ENCODE results near the gene KIAA1671. TPM values are rescaled to one million over a fixed set of nuclear protein-coding genes. Genes with fewer than 3 reads are reported as not detected.
A peak's percentile ranks its signal among the peaks of the same experiment; 100 is the strongest.

The KIAA1671 gene
- total RNA-seq, 4 donors from 2014 or later, result 16.2 to 35.0 (median 21.7) TPM

DNA sequence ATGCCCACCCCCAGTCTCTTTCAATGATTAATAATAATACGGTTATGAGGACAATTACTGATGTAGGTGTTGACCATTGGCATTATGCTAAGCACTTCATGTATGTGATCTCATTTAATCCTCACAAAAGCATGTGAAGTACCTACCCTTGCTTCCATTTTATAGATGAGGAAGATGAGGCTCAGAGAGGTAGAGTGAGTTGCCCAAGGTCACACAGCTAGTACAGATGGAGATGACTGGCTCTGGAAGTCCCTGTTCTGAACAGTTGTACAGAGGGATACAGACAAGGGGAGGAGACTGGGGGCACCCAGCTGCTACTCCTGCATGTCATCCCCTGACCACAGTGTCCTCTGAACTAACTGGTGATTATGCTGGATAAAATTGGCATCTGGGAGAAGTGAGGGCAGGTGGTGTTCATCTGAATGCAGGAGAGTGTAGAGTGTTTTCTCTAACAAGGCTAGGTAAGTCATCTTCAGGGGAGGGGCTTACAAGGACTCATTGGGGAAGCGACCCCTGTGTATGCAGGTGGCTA is 43.2 kb downstream of the KIAA1671 start:
- H3K36me3 ChIP-seq, result no peaks in the 10 kb centered on the region
- peaks cover 6 to 26% of the 10 kb centered on the region in 2 donors for H3K4me1 ChIP-seq
- in situ Hi-C loops (cut with MboI; ENCODE audit: low sequenced_read_pairs in 4 of 4) (no loop called here), intact Hi-C loops (cut with DNase I; ENCODE audit: low total_unique reads) (no loop called here)
- ATAC-seq, result no peak
- H3K27ac ChIP-seq, result no peak overlapping the region
- no peaks in the 10 kb centered on the region for H3K27me3 ChIP-seq
- H3K9me3 ChIP-seq, result no peaks in the 10 kb centered on the region
- TF ChIP-seq, protein P1, sequence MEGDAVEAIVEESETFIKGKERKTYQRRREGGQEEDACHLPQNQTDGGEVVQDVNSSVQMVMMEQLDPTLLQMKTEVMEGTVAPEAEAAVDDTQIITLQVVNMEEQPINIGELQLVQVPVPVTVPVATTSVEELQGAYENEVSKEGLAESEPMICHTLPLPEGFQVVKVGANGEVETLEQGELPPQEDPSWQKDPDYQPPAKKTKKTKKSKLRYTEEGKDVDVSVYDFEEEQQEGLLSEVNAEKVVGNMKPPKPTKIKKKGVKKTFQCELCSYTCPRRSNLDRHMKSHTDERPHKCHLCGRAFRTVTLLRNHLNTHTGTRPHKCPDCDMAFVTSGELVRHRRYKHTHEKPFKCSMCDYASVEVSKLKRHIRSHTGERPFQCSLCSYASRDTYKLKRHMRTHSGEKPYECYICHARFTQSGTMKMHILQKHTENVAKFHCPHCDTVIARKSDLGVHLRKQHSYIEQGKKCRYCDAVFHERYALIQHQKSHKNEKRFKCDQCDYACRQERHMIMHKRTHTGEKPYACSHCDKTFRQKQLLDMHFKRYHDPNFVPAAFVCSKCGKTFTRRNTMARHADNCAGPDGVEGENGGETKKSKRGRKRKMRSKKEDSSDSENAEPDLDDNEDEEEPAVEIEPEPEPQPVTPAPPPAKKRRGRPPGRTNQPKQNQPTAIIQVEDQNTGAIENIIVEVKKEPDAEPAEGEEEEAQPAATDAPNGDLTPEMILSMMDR (IDR thresholded peaks at IDR 0.05 in 4 of 5, conservative IDR thresholded peaks at IDR 0.05 in 1 of 5), result no peak
- no peak for TF ChIP-seq POLR2A (IDR thresholded peaks at IDR 0.05)
- no peak for DNase-seq
- no peak overlapping the region for H3K4me3 ChIP-seq

DNA sequence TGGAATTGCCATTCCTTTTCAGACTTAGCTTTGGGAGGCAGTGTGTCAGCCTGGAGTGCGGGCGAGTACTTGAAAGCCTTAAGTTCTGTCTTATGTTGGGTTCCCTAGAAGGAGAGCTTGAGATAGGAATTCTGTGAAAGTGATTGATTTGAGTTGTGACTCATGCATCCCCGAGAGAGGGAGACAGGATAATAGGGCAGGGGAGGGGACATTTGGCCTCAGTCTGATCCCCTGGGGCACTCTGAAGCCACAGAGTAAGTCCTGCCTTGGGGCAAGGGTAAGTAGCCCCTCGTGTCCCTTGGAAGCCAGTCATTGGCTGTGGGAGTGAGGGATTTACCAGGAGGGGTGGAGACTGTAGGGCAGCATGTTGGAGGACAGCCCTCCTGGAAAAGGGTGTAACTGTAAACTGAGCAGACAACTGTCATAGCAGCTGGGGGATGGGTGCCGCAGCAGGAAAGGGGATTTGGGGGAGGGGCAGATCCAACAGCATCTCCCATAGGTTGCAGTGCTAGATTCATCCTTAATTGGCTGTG is 44.0 kb downstream of the KIAA1671 start:
- no peaks in the 10 kb centered on the region for H3K36me3 ChIP-seq
- no peaks in the 10 kb centered on the region for H3K27me3 ChIP-seq
- H3K4me3 ChIP-seq, result no peak overlapping the region
- DNase-seq, result peak in 1 of 2 donors; percentile 21
- H3K27ac ChIP-seq, result peak overlapping the region in 1 of 4 donors; percentile 51
- peak; percentile 60 to 66 for ATAC-seq
- no peak for TF ChIP-seq POLR2A (IDR thresholded peaks at IDR 0.05)
- TF ChIP-seq, protein P1 (IDR thresholded peaks at IDR 0.05 in 4 of 5, conservative IDR thresholded peaks at IDR 0.05 in 1 of 5), result no peak
- peaks cover 6 to 25% of the 10 kb centered on the region in 2 donors for H3K4me1 ChIP-seq
- no peaks in the 10 kb centered on the region for H3K9me3 ChIP-seq
- intact Hi-C loops (cut with DNase I; ENCODE audit: low total_unique reads), result no loop called here
- in situ Hi-C loops (cut with MboI; ENCODE audit: low sequenced_read_pairs in 4 of 4), result no loop called here

DNA sequence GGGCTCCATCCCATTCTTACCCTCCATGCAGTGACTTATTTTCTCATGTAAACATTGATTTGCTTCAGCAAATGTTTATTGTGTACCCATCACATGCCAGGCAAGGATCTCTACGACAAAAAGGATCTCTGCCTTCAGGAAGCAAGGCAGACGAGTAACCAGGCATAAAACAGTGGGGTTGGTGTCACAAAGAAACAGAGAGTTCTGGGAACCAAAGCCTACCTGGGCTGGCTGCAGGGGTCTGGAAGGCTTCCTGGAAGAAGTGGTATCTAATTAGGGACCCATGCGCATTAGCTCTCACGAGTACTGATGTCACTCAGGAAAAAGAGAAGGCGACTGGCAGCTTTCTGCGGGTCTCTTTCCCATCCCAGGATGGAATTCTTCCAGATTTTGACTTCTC is 44.5 kb downstream of the KIAA1671 start:
- TF ChIP-seq, protein P1 (IDR thresholded peaks at IDR 0.05 in 4 of 5, conservative IDR thresholded peaks at IDR 0.05 in 1 of 5), result no peak
- TF ChIP-seq POLR2A (IDR thresholded peaks at IDR 0.05), result no peak
- ATAC-seq (no peak), DNase-seq (no peak)
- Histone ChIP-seq H3K27ac (no peak overlapping the region), H3K9me3 (no peaks in the 10 kb centered on the region), H3K4me1 (peaks cover 6 to 25% of the 10 kb centered on the region in 2 donors), H3K36me3 (no peaks in the 10 kb centered on the region), H3K27me3 (no peaks in the 10 kb centered on the region), H3K4me3 (no peak overlapping the region)
- in situ Hi-C loops (cut with MboI; ENCODE audit: low sequenced_read_pairs in 4 of 4), result no loop called here
- intact Hi-C loops (cut with DNase I; ENCODE audit: low total_unique reads), result no loop called here

- Histone ChIP-seq H3K4me3 (no peak overlapping the region), H3K27me3 (no peaks in the 10 kb centered on the region), H3K9me3 (no peaks in the 10 kb centered on the region), H3K36me3 (no peaks in the 10 kb centered on the region), H3K4me1 (peaks cover 6 to 23% of the 10 kb centered on the region in 2 donors), H3K27ac (no peak overlapping the region)
- intact Hi-C loops (cut with DNase I; ENCODE audit: low total_unique reads), result no loop called here
- TF ChIP-seq POLR2A (IDR thresholded peaks at IDR 0.05), result no peak
- TF ChIP-seq, protein P1 (IDR thresholded peaks at IDR 0.05 in 4 of 5, conservative IDR thresholded peaks at IDR 0.05 in 1 of 5), result no peak
- in situ Hi-C loops (cut with MboI; ENCODE audit: low sequenced_read_pairs in 4 of 4), result loop anchor here in 1 of 4 donors (10.0 kb wide), 1 partner anchor 46 kb away; the partner anchor contains the start of gene KIAA1671
- ATAC-seq (no peak), DNase-seq (no peak)
Observed at GRCh38 chr22:25000686-25001085, 48.2 kb downstream of the KIAA1671 start.
